ENCODE results near the gene LTBP4. TPM values are rescaled to one million over a fixed set of nuclear protein-coding genes. Genes with fewer than 3 reads are reported as not detected.
A peak's percentile ranks its signal among the peaks of the same experiment; 100 is the strongest.

The LTBP4 gene
- total RNA-seq, 3 donors from 2014 or later: 141 to 244 (median 160) TPM

- no peak for ATAC-seq
- Histone ChIP-seq H3K9me3 (no peaks in the 10 kb centered on the region), H3K4me1 (ENCODE audit: low read depth) (peaks cover 10% of the 10 kb centered on the region), H3K36me3 (ENCODE audit: low read depth) (no peaks in the 10 kb centered on the region), H3K4me3 (no peak overlapping the region)
- intact Hi-C loops (cut with DNase I, micrococcal nuclease): no loop called here
- no peak for DNase-seq
- no peak for TF ChIP-seq CTCF (IDR thresholded peaks at IDR 0.05)
Observed at GRCh38 chr19:40571831-40572495, 29.2 kb upstream of the LTBP4 start.

GRCh38 chr19:40575326-40575725 lies 25.8 kb upstream of the LTBP4 start:
- DNase-seq: no peak
- Histone ChIP-seq H3K4me1 (ENCODE audit: low read depth) (peaks cover 2% of the 10 kb centered on the region), H3K36me3 (ENCODE audit: low read depth) (no peaks in the 10 kb centered on the region), H3K4me3 (no peak overlapping the region), H3K9me3 (no peaks in the 10 kb centered on the region)
- TF ChIP-seq CTCF (IDR thresholded peaks at IDR 0.05): no peak
- no peak for ATAC-seq
- intact Hi-C loops (cut with DNase I, micrococcal nuclease): no loop called here

GRCh38 chr19:40576151-40576584 lies 25.0 kb upstream of the LTBP4 start:
- H3K9me3 ChIP-seq: no peaks in the 10 kb centered on the region
- intact Hi-C loops (cut with DNase I, micrococcal nuclease): no loop called here
- ATAC-seq (peak; percentile 11), DNase-seq (peak; percentile 26 to 68 (median 55))
- TF ChIP-seq CTCF (IDR thresholded peaks at IDR 0.05): no peak
- peak overlapping the region; percentile 40 for H3K4me3 ChIP-seq
- no peaks in the 10 kb centered on the region for H3K36me3 ChIP-seq (ENCODE audit: low read depth)
- peaks cover 2% of the 10 kb centered on the region for H3K4me1 ChIP-seq (ENCODE audit: low read depth)

GRCh38 chr19:40576585-40577451 lies 24.4 kb upstream of the LTBP4 start, which contains the start of gene SHKBP1:
SHKBP1 (plus strand) TSS chr19:40576873; CDS start chr19:40576900, 27 bp downstream.
- no peak for TF ChIP-seq CTCF (IDR thresholded peaks at IDR 0.05)
- H3K9me3 ChIP-seq: no peaks in the 10 kb centered on the region
- peak; percentile 100 for ATAC-seq
- intact Hi-C loops (cut with DNase I, micrococcal nuclease): no loop called here
- DNase-seq: peak; percentile 96 to 97 (median 96)
- peaks cover 2% of the 10 kb centered on the region for H3K4me1 ChIP-seq (ENCODE audit: low read depth)
- peak within 1 kb of the TSS; percentile 40 for H3K4me3 ChIP-seq
- H3K36me3 ChIP-seq (ENCODE audit: low read depth): no peaks in the 10 kb centered on the region

- no peak overlapping the region for H3K4me3 ChIP-seq
- H3K9me3 ChIP-seq: no peaks in the 10 kb centered on the region
- H3K36me3 ChIP-seq (ENCODE audit: low read depth): no peaks in the 10 kb centered on the region
- peaks cover 2% of the 10 kb centered on the region for H3K4me1 ChIP-seq (ENCODE audit: low read depth)
- intact Hi-C loops (cut with DNase I, micrococcal nuclease): no loop called here
- ATAC-seq (no peak), DNase-seq (no peak)
- TF ChIP-seq CTCF (IDR thresholded peaks at IDR 0.05): no peak
Observed at GRCh38 chr19:40578442-40578908, 22.7 kb upstream of the LTBP4 start.
